Skin of body (tissue), 2 donors: Measurements from ENCODE around the gene THSD4. TPM values are rescaled to one million over a fixed set of nuclear protein-coding genes. Genes with fewer than 3 reads are reported as not detected.

ENCODE experiments used
- DNase-seq: peaks from one replicate; lab custom pipeline; 2025; lab: John Stamatoyannopoulos, UW
- total RNA-seq: library from RNA; depleted of rRNA; stranded (reverse); fragments of >200 nt; gene quantifications from one replicate; pipeline ENCODE4 v1.2.3, GENCODE V29; 2014

Gene THSD4
- total RNA-seq, 1 donor from 2014 or later, result 24.3 TPM

DNA sequence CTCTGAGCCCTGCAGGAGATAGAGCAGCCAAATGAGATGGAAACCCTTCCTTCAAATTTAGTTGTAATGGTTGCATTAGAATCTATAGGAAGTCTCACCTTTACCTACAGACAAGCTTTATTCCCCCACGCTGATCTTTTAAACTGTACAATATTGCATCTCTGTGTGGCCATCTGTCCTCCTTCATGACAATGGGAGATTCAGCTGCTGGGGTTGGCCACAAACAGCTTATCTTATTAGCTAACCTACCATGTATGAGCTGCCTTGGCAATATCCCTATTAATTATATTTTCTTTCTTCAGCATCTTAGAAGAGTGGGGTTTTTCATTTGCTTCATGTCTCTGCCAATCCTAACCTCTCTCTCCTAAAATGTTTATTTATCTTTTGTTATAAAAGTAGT lies 456.4 kb downstream of the THSD4 start:
- no peak for DNase-seq

DNA sequence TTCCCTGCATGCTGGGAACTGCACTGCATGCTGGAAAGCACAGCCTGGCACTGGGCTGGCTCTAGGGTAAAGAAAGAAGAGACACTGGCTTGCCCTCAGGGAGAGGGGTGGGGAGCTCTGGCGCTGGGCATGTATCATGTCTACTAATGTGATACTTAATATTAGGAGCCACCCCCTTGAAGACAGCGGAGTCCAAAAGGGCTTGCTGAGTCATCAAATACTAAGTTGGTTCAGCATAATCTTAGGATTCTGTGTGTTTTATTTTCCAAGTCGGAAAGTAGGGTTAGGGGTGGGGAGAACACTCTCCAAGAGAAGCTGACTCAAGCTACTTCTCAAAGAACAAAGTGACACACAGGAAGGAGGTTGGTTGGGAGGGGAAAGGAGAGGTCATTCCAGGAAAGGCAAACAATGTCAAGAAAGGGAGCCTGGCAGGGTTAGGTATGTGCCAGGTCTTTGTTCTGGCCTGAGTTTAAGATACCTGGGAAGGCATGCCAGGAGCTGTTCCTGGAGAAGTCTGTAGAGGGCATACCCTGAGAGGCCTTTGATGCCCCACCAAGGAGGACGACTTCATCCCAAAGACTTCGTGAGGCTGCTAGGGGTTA lies 457.3 kb downstream of the THSD4 start:
- DNase-seq, result no peak

GRCh38 chr15:71573599-71573998 lies 458.3 kb downstream of the THSD4 start:
- DNase-seq, result no peak

GRCh38 chr15:71575474-71576045 lies 460.3 kb downstream of the THSD4 start:
- no peak for DNase-seq

DNA sequence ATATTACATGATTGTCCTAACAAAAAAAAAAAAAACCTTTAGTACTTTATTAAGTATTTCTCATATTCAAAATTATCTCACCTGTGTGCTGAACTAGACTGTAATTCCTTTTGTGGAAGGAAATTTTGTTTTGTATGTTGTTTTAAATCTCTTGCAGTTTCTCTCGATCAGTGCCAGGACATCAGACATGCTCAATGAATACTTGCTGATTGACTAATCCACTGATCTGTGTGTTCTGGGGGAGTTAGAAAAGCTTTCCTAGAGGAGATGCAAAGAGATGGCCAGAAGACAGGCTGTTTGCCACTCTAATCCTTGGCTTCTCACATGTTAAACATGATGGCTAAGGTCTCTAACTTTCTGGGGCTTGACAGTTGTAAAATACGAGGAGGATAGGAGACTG lies 461.8 kb downstream of the THSD4 start:
- DNase-seq, result no peak

DNA sequence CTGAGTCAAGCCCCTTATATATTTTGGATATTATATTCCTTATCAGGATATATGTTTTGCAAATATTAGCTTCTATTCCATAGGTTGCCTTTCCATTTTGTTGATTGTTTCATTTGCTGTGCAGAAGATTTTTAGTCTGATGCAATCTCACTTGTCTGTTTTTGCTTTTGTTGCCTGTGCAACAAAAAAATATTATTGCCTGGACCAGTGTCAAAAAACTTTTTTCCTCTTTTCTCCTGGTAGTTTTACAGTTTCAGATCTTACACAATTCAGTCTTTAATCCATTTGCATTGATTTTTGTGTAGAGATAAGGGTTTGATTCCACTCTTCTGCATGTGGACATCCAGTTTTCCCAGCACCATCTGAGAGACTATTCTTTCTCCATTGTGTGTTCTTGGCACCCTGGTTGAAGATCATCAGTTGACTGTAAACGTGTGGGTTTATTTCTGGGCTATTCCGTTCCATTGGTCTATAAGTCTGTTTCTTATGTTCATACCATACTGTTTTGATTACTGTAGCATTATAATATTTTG lies 466.2 kb downstream of the THSD4 start:
- no peak for DNase-seq

GRCh38 chr15:71585159-71585558 lies 469.9 kb downstream of the THSD4 start:
- DNase-seq, result no peak

- DNase-seq, result no peak
These were observed 471.2 kb downstream of the THSD4 start for GRCh38 chr15:71586463-71586862.

- DNase-seq, result no peak
These were observed 473.5 kb downstream of the THSD4 start for GRCh38 chr15:71588746-71589145.

GRCh38 chr15:71591057-71591456 lies 475.8 kb downstream of the THSD4 start:
- no peak for DNase-seq

- DNase-seq, result no peak
These were observed 476.9 kb downstream of the THSD4 start for GRCh38 chr15:71592203-71592602.

DNA sequence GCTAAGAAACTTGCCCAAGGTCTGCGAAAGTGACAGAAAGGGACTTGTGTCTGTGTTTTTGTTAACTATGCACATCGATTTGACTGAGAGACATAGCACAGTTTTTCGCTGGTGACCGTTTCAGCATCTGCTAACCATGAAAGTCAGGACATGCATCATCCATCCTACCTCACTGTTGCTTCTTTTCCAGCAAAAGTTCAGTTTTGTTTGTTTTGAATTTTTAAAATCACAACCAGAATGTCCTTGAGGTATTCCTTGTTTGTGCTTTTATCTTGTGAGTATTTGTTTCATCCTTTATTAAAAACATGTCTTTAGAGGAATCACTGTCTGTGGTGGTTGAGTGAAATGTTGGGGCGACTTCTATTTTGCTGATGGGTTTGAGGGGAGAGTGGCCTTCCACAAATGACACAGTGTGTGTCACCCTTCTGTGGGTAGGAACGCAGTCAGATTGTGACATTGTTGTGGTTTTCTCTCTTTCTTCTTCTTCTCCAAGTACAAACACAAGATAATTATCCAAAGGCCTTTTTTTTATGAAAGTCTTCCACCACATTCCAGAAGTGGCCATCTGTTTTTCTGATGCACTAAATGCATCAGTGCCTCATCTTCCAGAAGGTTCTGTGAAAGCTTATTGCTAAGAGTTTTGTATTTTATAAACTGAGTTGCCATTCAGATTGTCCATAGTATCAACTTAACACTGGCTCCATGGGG lies 480.7 kb downstream of the THSD4 start:
- DNase-seq, result no peak

GRCh38 chr15:71596672-71597071 lies 481.4 kb downstream of the THSD4 start:
- peak; percentile 27 for DNase-seq

GRCh38 chr15:71597126-71597525 lies 481.9 kb downstream of the THSD4 start:
- DNase-seq, result no peak

DNA sequence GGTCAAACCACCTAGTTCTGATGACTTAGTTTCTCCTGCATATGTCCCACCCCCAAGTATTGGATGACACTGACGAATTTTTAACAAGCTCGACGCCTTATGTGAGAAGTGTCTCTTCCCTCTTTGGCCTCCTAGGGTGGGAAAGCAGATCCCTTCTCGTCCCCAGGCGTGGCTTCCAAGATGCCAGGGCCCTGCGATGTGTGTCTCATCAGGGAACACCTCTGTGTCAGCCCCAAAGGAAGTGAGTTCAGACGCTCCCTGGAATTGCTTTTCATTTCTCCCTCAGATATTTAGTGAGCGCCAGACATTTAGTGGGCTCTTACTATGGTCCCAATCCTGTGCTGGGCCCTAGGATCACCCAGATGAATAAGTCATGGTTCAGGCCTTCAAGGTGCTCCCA lies 482.4 kb downstream of the THSD4 start:
- DNase-seq, result no peak

GRCh38 chr15:71598741-71599140 lies 483.5 kb downstream of the THSD4 start:
- no peak for DNase-seq

DNA sequence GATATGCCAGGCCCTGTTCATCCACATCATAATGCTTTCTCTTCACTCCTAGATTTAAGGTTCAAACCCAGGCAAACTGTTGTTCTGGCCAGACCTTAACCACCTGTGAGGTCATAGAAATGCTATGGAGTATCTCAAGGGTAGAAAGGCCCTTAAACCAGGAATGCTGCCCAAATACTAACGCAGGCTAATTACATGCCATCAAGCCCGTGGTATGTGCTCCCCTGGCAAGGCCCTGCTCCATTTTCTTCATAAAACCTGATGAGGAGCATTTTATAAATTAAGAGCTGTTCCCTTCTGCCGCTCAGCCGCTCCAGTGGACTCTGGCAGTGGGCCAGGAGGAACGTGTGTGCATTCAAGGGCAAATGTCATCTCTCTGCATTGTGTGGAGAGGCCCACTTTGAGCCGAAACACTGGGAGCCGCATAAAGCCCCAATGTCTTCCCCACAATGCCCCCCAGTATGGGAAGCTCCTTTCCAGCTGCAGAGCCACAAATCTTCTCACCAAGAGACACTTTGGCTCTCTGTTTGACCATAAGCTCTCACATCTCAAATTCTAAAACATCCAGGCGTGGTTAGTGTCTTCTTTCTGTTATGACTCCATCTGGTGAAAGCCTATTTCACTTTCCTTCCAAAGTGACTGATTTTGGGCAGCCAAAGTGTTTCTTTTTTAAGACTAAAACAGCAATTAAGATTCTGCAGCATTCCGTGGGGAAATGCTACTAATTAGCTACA lies 484.3 kb downstream of the THSD4 start:
- DNase-seq, result peak; percentile 77

DNA sequence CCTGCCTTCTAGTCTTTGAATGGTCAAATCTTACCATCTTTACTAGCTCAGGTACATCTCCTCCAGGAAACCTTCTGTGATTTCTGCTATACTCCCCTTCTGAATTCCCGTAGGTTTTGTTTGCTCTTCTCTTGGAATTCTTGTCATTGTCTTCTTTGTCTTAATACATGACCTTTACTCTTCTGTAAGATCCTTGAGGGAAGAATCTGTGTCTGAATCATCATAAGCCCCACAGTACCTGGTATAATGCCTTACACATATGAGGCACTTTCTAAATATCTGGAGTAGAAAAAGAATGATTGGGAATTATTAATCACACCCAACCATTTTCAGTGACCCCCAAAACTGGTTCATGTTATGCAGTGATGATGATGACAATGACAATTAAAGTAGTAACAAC lies 485.0 kb downstream of the THSD4 start:
- no peak for DNase-seq

- no peak for DNase-seq
These were observed 486.0 kb downstream of the THSD4 start for GRCh38 chr15:71601038-71601834.

DNA sequence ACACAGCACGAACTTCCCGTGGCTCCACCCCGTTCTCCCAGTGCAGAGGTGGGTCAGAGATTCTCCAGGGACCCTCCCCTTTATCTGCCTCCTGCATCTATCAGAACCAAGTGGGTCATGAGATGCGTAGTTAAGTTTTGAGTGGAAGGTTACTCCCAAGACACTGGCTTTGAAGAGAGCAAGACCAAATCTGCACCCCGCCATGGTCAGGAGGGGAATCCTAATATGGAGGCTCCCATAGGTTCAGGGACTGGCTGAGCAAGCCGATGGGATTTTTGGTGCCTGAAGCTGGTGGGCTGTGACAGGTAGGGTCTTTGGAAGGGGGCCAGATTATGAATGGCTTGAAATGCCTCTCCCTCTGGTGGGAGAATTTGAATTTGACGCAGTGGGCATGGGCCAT lies 488.1 kb downstream of the THSD4 start:
- no peak for DNase-seq

GRCh38 chr15:71607383-71607782 lies 492.1 kb downstream of the THSD4 start:
- no peak for DNase-seq
